K562 (cell line): ENCODE measurements around the gene AIRE. TPM values are rescaled to one million over a fixed set of nuclear protein-coding genes. Genes with fewer than 3 reads are reported as not detected.

ENCODE experiments used
- ATAC-seq: fragments of 200-7000 bp; cut with Tn5 transposase; 3 replicates; pipeline ENCODE4 v1.9.1; 2020; ENCODE audit warnings: moderate library complexity
- BruUV-seq: library from RNA; stranded (reverse); fragments of 400-500 nt; replicated peaks from 2 replicates; lab custom pipeline; 2021; lab: Mats Ljungman, UMichigan
- CTCF ChIA-PET: fragments of 300-600 bp; formaldehyde crosslinking; extraction: SDS; loops from one replicate; lab custom pipeline; 2021; ENCODE audit warnings: low intra/inter-chr PET ratio; lab: Yijun Ruan, JAX
- POLR2A ChIA-PET: fragments of 300-600, 350-650 bp; sonication (Branson Sonifier 250); formaldehyde crosslinking; extraction: SDS; loops from one replicate; lab custom pipeline; 2021; ENCODE audit warnings: antibody characterized with exemption, inconsistent platforms; lab: Yijun Ruan, JAX
- DNase-seq, 4 experiments: peaks; one replicate each; pipeline versions ENCODE4 v3.0.0 to v3.0.0-alpha.2; 2011 to 2018; ENCODE audit warnings: low spot score in 3 of 4, mixed read lengths in 3 of 4; ENCODE audit errors: extremely low read depth in 1 of 4
- FAIRE-seq: peaks from 2 replicates; lab custom pipeline; 2011; peaks lifted over from hg19 to GRCh38; lab: Jason Lieb, UNC
- H2AFZ ChIP-seq: 2 replicates; pipeline ENCODE4 v1.6.0; 2011; ENCODE audit warnings: low read depth, low read length, control low read depth, inconsistent platforms
- H3K27ac ChIP-seq: fragments of 200-600 bp; 3 replicates; pipeline ENCODE4 v1.8.0; 2011; ENCODE audit warnings: low read depth, mild to moderate bottlenecking, control low read depth, inconsistent platforms, low read length, moderate library complexity, mixed read lengths; ENCODE audit errors: extremely low read depth
- H3K27me3 ChIP-seq, 2 experiments: fragments of 300-600 bp in 1 of 2; 2 replicates in 1 of 2; 3 replicates in 1 of 2; pipeline versions ENCODE4 v1.6.0 to v1.8.0; 2011; ENCODE audit warnings: inconsistent platforms in 2 of 2, low read length in 2 of 2, mild to moderate bottlenecking in 1 of 2, mixed read lengths in 1 of 2, moderate library complexity in 1 of 2; ENCODE audit not compliant: control insufficient read depth in 2 of 2, insufficient read depth in 2 of 2
- H3K36me3 ChIP-seq: fragments of 300-600 bp; 3 replicates; pipeline ENCODE4 v1.8.0; 2011; ENCODE audit warnings: mild to moderate bottlenecking, low read length, inconsistent platforms; ENCODE audit not compliant: control insufficient read depth, insufficient read depth
- H3K4me1 ChIP-seq, 2 experiments: fragments of 200-600 bp in 1 of 2; replicated peaks in 1 of 2; 2 replicates in 1 of 2; 3 replicates in 1 of 2; pipeline versions ENCODE4 v1.5.1 to v1.8.0; 2011; ENCODE audit warnings: inconsistent platforms in 2 of 2, low read length in 2 of 2, mild to moderate bottlenecking in 1 of 2, mixed read lengths in 1 of 2, moderate library complexity in 1 of 2; ENCODE audit not compliant: control insufficient read depth in 2 of 2, insufficient read depth in 2 of 2
- H3K4me2 ChIP-seq: 2 replicates; pipeline ENCODE4 v1.6.1; 2011; ENCODE audit warnings: low read length, control low read depth, inconsistent platforms, mixed read lengths; ENCODE audit not compliant: insufficient read depth
- H3K4me3 ChIP-seq: fragments of 200-600 bp; sonication (generic), shearing (Covaris generic); 2 replicates; pipeline ENCODE4 v1.5.1; 2016; ENCODE audit warnings: control low read depth, inconsistent platforms
- H3K79me2 ChIP-seq: fragments of 200-600 bp; 3 replicates; pipeline ENCODE4 v1.8.0; 2011; ENCODE audit warnings: low read length, inconsistent platforms; ENCODE audit not compliant: control insufficient read depth, insufficient read depth
- H3K9ac ChIP-seq, 2 experiments: 2 replicates each; pipeline versions ENCODE4 v1.6.0 to v1.6.1; 2011; ENCODE audit warnings: low read depth in 2 of 2, low read length in 2 of 2, control low read depth in 1 of 2, inconsistent platforms in 1 of 2, mild to moderate bottlenecking in 1 of 2, mixed read lengths in 1 of 2; ENCODE audit not compliant: insufficient read depth in 1 of 2
- H3K9me1 ChIP-seq: one replicate; pipeline ENCODE4 v1.6.0; 2011; ENCODE audit warnings: inconsistent platforms, mild to moderate bottlenecking, low read length, moderate library complexity; ENCODE audit not compliant: control insufficient read depth, insufficient read depth
- H3K9me3 ChIP-seq: replicated peaks from 2 replicates; pipeline ENCODE4 v1.5.1; 2011; ENCODE audit warnings: low read depth, low read length, inconsistent platforms; ENCODE audit not compliant: control insufficient read depth, insufficient read depth
- H4K20me1 ChIP-seq: replicated peaks from 2 replicates; pipeline ENCODE4 v1.6.1; 2011; ENCODE audit warnings: low read length, inconsistent platforms, mixed read lengths; ENCODE audit not compliant: control insufficient read depth, insufficient read depth
- CBX1 ChIP-seq: sonication (generic); IDR thresholded peaks from 2 replicates; pipeline ENCODE4 v1.6.1; 2016; ENCODE audit warnings: antibody characterized with exemption, low read depth, mild to moderate bottlenecking
- POLR2G ChIP-seq: fragments of 200-400 bp; formaldehyde crosslinking; IDR thresholded peaks from 2 replicates; pipeline ENCODE4 v1.6.1; 2017; ENCODE audit warnings: low read depth, mild to moderate bottlenecking, antibody characterized with exemption, low read length, moderate library complexity
- YY1 ChIP-seq, 3 experiments: IDR thresholded peaks; 2 replicates each; pipeline ENCODE4 v1.6.1; 2011; ENCODE audit warnings: low read length in 2 of 3, mild to moderate bottlenecking in 2 of 3, moderate library complexity in 2 of 3, borderline replicate concordance in 1 of 3, control low read depth in 1 of 3, low read depth in 1 of 3; ENCODE audit not compliant: insufficient read depth in 3 of 3, insufficient replicate concordance in 2 of 3, control insufficient read depth in 1 of 3, insufficient read length in 1 of 3; ENCODE audit errors: extremely low read depth in 1 of 3
- WGBS: fragments of 100-300 bp; shearing (Covaris generic); methylation state at CpG from one replicate; pipeline ENCODE4 v1.1.6; 2016; ENCODE audit warnings: low coverage, mixed read lengths; ENCODE audit not compliant: insufficient coverage; ENCODE audit errors: missing lambda C conversion rate; 5-methylcytosine and 5-hydroxymethylcytosine counted together
- in situ Hi-C: fragments of 300-500 bp; cut with MboI; formaldehyde crosslinking; loops from 4 replicates; pipeline ENCODE4 v1.15.0; 2018; ENCODE audit warnings: inconsistent platforms, mixed read lengths
- intact Hi-C: fragments of 100-400 bp; cut with micrococcal nuclease; formaldehyde crosslinking; loops from 2 replicates; pipeline ENCODE4 v1.14.2; 2022
- polyA plus RNA-seq, 8 experiments: library from polyadenylated mRNA; depleted of rRNA in 4 of 8; stranded (reverse) in 5 of 8; unstranded in 3 of 8; fragments of >200 nt; fragmentation: Nextera tagmentation in 2 of 8; fragmentation: Illumina TruSeq in 1 of 8; extraction: Ambion mirVana in 2 of 8; extraction: Trizol in 1 of 8; gene quantifications; 2 replicates each; pipeline versions ENCODE4 v1.2.1 to v1.2.3, GENCODE V29; 2011 to 2014; ENCODE audit warnings: inconsistent platforms in 1 of 8, missing spikeins in 1 of 8
- total RNA-seq, 7 experiments: library from RNA; depleted of rRNA in 6 of 7; stranded (reverse); fragments of >200 nt in 6 of 7; fragmentation: Illumina TruSeq in 2 of 7; extraction: Trizol in 2 of 7; gene quantifications; 2 replicates each; pipeline versions ENCODE4 v1.2.1 to v1.2.3, GENCODE V29; 2011 to 2021; ENCODE audit warnings: low replicate concordance in 1 of 7
- TF ChIP-seq, protein P1 (sequence below): fragments of 250-450 bp; sonication (Bioruptor Pico); IDR thresholded peaks from 2 replicates; pipeline ENCODE4 v1.5.0; 2021; ENCODE audit warnings: mild to moderate bottlenecking, borderline replicate concordance
- TF ChIP-seq, protein P2 (sequence below): sonication (generic); formaldehyde crosslinking; IDR thresholded peaks from 2 replicates; pipeline ENCODE4 v1.9.0; 2022; ENCODE audit warnings: mild to moderate bottlenecking, missing genetic modification reagents

Gene AIRE
- total and polyA plus RNA-seq, 9 of the 15 experiments (the other 6 are each of a cell fraction or from before 2014, with no cell fraction given), result 0.01 TPM; not detected in 8

DNA sequence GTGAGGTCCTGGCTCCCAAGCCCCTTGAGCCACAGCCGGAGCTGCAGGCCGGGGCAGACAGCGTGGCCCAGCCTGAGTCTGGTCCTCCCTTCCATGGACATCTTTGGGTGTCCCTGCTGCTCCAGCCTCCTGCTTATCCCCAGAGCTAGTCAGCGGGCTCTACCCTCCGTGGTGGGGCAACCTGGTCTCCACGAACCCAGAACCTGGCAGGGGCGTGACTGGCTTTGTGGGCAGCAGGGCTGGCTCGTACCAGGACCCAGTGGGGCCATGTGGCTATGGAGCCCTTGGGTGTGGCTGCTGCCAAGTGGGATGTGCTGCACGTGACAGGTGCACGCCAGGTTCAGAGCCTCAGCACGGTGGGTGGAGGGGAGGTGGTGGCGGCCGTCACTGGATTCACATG, 35.2 kb downstream of the AIRE start:
- H3K9ac ChIP-seq, result no peak overlapping the region
- H3K4me2 ChIP-seq, result no peak overlapping the region
- ATAC-seq, result no peak
- peaks cover 85% of the 10 kb centered on the region; the same call in 2 of the 3 replicates for H3K36me3 ChIP-seq
- H3K4me3 ChIP-seq, result no peak overlapping the region
- intact Hi-C loops, result no loop called here
- no peaks in the 10 kb centered on the region for H3K79me2 ChIP-seq
- no TSS peak for BruUV-seq
- H3K27me3 ChIP-seq, result no peaks in the 10 kb centered on the region
- CTCF ChIA-PET, result no interaction called here
- no peaks in the 10 kb centered on the region for H3K9me3 ChIP-seq
- POLR2A ChIA-PET, result interaction anchor here (0.6 to 1.5 kb wide), 3 partner anchors 8 to 17 kb away, joined by 3 to 4 read pairs (median 3); no protein-coding TSS in a partner anchor
- TF ChIP-seq, protein P1, sequence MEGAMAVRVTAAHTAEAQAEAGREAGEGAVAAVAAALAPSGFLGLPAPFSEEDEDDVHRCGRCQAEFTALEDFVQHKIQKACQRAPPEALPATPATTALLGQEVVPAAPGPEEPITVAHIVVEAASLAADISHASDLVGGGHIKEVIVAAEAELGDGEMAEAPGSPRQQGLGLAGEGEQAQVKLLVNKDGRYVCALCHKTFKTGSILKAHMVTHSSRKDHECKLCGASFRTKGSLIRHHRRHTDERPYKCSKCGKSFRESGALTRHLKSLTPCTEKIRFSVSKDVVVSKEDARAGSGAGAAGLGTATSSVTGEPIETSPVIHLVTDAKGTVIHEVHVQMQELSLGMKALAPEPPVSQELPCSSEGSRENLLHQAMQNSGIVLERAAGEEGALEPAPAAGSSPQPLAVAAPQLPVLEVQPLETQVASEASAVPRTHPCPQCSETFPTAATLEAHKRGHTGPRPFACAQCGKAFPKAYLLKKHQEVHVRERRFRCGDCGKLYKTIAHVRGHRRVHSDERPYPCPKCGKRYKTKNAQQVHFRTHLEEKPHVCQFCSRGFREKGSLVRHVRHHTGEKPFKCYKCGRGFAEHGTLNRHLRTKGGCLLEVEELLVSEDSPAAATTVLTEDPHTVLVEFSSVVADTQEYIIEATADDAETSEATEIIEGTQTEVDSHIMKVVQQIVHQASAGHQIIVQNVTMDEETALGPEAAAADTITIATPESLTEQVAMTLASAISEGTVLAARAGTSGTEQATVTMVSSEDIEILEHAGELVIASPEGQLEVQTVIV (CRISPR knock-in tag), result no peak
- TF ChIP-seq POLR2G, result peak; percentile 51
- no peak for TF ChIP-seq YY1 (IDR thresholded peaks at IDR 0.05; ENCODE audit: borderline replicate concordance in 1 of 3, control insufficient read depth in 1 of 3, extremely low read depth in 1 of 3, insufficient read depth in 3 of 3, insufficient read length in 1 of 3, insufficient replicate concordance in 2 of 3, low read depth in 1 of 3, low read length in 2 of 3)
- no peak for TF ChIP-seq CBX1
- TF ChIP-seq, protein P2, sequence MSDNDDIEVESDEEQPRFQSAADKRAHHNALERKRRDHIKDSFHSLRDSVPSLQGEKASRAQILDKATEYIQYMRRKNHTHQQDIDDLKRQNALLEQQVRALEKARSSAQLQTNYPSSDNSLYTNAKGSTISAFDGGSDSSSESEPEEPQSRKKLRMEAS (CRISPR knock-in tag), result 0 out of 2 replicates have a peak, but pooled peaks have one; percentile 18
- TF ChIP-seq, all 486 proteins: peak for 2
- Histone ChIP-seq H3K4me1 (peaks cover 0 to 29% of the 10 kb centered on the region in 2 experiments; a peak in 1 of 5 replicates), H3K9me1 (no peaks in the 10 kb centered on the region), H4K20me1 (0 out of 2 replicates have a peak, but pooled peaks cover 5% of the 10 kb centered on the region), H2AFZ (no peak overlapping the region), H3K27ac (no peak overlapping the region)
- no peak for FAIRE-seq
- in situ Hi-C loops, result no loop called here
- 94% methylated on average over 13 of the region's 13 CpGs for WGBS
- DNase-seq, result no peak
